Esophagus muscularis mucosa (tissue), 4 donors: ENCODE data around the gene OR2AG1. TPM values are rescaled to one million over a fixed set of nuclear protein-coding genes. Genes with fewer than 3 reads are reported as not detected.

Experiments
- DNase-seq: peaks from one replicate; pipeline ENCODE4 v3.0.0-alpha.2; 2017; ENCODE audit errors: extremely low spot score
- H3K27ac ChIP-seq, 4 donors: fragments of 200-600 bp; sonication (generic); replicated peaks in 1 of 4; 1 replicate in 3 of 4; 2 replicates in 1 of 4; pipeline ENCODE4 v1.5.1; 2016 to 2019; ENCODE audit warnings: mild to moderate bottlenecking in 1 of 4
- H3K27me3 ChIP-seq, 4 donors: fragments of 200-600 bp; sonication (generic); one replicate each; pipeline versions ENCODE4 v1.5.1 to v1.6.0; 2016 to 2019
- H3K36me3 ChIP-seq, 4 donors: fragments of 200-600 bp; sonication (generic); one replicate each; pipeline ENCODE4 v1.5.1; 2016 to 2019
- H3K4me1 ChIP-seq, 4 donors: fragments of 200-600 bp; sonication (generic); one replicate each; pipeline ENCODE4 v1.5.1; 2016 to 2019
- H3K4me3 ChIP-seq, 4 donors: fragments of 200-600 bp; sonication (generic); 1 replicate in 2 of 4; 2 replicates in 2 of 4; pipeline ENCODE4 v1.5.1; 2016 to 2019; ENCODE audit warnings: mild to moderate bottlenecking in 4 of 4, moderate library complexity in 1 of 4
- H3K9me3 ChIP-seq, 4 donors: fragments of 200-600 bp; sonication (generic); 1 replicate in 3 of 4; 2 replicates in 1 of 4; pipeline ENCODE4 v1.5.1; 2016 to 2019
- EP300 ChIP-seq: sonication (generic); formaldehyde crosslinking; IDR thresholded peaks from one replicate; pipeline ENCODE4 v1.6.1; 2017; ENCODE audit warnings: antibody characterized with exemption
- POLR2A ChIP-seq: fragments of 450-650 bp; IDR thresholded peaks from one replicate; pipeline ENCODE4 v1.6.1; 2017; ENCODE audit warnings: antibody characterized with exemption, moderate library complexity, mild to moderate bottlenecking, low read depth
- POLR2AphosphoS5 ChIP-seq, 2 donors: sonication (generic); formaldehyde crosslinking; IDR thresholded peaks; one replicate each; pipeline ENCODE4 v1.6.1; 2017; ENCODE audit warnings: antibody characterized with exemption in 2 of 2
- WGBS: methylation state at CpG from one replicate; pipeline ENCODE4 v1.1.5; 2018; 5-methylcytosine and 5-hydroxymethylcytosine counted together
- intact Hi-C: fragments of 100-400 bp; cut with DNase I; formaldehyde crosslinking; loops from one replicate; pipeline ENCODE4 v1.15.1; 2023
- total RNA-seq, 4 donors: library from RNA; depleted of rRNA; stranded (reverse); fragments of >200 nt; gene quantifications; one replicate each; pipeline versions ENCODE4 v1.1.0 to v1.2.1, GENCODE V29; 2016
- TF ChIP-seq, protein P1 (sequence below), 3 experiments: fragments of 200-600 bp in 2 of 3; fragments of 450-650 bp in 1 of 3; sonication (generic) in 2 of 3; IDR thresholded peaks; one replicate each; pipeline ENCODE4 v1.5.1; 2017 to 2019; ENCODE audit warnings: antibody characterized with exemption in 3 of 3, mild to moderate bottlenecking in 2 of 3, moderate library complexity in 1 of 3

Gene OR2AG1
- total RNA-seq, 4 donors from 2014 or later = not detected

DNA sequence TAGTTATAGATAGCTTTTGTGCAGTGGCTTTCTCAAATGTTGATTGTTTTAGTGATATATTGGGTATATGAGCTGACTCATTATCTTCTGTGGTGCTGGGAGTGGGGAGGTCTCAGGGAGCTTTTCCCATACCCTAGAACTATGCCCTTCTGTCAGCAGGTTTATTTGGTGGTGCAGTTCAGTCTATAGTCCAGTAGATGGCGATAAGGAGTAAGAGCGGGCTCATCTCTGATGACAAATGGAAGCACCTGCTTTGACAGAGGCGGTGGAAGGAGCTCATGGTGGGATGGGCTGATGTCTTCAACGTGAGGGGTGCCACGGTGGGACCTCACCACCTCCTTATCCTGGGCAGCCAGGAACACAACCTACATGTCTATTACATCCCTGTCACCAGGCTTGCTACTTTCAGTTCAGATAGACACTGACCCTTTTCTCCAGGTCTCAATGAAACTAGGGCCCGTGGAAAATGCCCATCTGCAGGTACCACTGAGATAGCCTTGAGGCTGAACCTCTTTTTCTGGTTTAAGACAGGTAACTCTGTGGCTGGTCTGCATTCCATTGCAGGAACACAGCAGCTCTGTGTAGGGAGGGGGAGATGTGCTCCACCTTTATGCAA lies 29.7 kb downstream of the OR2AG1 start:
- intact Hi-C loops = no loop called here
- H3K4me3 ChIP-seq = no peak overlapping the region
- H3K4me1 ChIP-seq = no peaks in the 10 kb centered on the region
- no peak for TF ChIP-seq POLR2A
- TF ChIP-seq, protein P1, sequence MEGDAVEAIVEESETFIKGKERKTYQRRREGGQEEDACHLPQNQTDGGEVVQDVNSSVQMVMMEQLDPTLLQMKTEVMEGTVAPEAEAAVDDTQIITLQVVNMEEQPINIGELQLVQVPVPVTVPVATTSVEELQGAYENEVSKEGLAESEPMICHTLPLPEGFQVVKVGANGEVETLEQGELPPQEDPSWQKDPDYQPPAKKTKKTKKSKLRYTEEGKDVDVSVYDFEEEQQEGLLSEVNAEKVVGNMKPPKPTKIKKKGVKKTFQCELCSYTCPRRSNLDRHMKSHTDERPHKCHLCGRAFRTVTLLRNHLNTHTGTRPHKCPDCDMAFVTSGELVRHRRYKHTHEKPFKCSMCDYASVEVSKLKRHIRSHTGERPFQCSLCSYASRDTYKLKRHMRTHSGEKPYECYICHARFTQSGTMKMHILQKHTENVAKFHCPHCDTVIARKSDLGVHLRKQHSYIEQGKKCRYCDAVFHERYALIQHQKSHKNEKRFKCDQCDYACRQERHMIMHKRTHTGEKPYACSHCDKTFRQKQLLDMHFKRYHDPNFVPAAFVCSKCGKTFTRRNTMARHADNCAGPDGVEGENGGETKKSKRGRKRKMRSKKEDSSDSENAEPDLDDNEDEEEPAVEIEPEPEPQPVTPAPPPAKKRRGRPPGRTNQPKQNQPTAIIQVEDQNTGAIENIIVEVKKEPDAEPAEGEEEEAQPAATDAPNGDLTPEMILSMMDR (IDR thresholded peaks at IDR 0.05) = peak; percentile 65 to 90 (median 74)
- no peaks in the 10 kb centered on the region for H3K36me3 ChIP-seq
- DNase-seq = no peak
- H3K27ac ChIP-seq = no peak overlapping the region
- H3K9me3 ChIP-seq = no peaks in the 10 kb centered on the region
- H3K27me3 ChIP-seq = peaks cover 0 to 26% (median 0%) of the 10 kb centered on the region in 4 donors
- 26% methylated on average over 6 of the region's 6 CpGs for WGBS

DNA sequence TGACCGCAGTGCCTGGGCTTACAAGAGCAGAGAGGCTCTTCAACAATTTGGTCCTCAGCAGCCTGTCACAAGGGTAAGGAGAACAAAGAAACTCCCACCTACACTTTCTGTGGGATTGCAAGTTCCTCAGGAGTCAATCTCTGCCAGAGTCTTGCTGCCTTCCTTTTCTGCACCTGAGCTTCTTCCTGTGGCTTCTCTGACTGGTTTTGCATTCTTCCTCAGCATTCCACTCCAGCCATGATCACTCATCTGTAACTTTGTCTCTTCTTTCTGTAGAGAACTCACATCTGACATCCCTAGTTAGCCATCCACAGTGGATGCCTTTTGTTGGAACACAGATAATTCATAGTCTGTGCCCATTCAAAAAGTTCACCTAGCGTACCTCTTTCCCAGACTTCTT lies 30.8 kb downstream of the OR2AG1 start:
- H3K9me3 ChIP-seq = no peaks in the 10 kb centered on the region
- no peaks in the 10 kb centered on the region for H3K36me3 ChIP-seq
- no peak for DNase-seq
- peaks cover 0 to 26% (median 0%) of the 10 kb centered on the region in 4 donors for H3K27me3 ChIP-seq
- no peak overlapping the region for H3K4me3 ChIP-seq
- no peak for TF ChIP-seq POLR2AphosphoS5 (IDR thresholded peaks at IDR 0.05)
- no peak for TF ChIP-seq EP300
- intact Hi-C loops = no loop called here
- no peaks in the 10 kb centered on the region for H3K4me1 ChIP-seq
- WGBS = 88% methylated on average over 1 of the region's 2 CpGs
- no peak overlapping the region for H3K27ac ChIP-seq

DNA sequence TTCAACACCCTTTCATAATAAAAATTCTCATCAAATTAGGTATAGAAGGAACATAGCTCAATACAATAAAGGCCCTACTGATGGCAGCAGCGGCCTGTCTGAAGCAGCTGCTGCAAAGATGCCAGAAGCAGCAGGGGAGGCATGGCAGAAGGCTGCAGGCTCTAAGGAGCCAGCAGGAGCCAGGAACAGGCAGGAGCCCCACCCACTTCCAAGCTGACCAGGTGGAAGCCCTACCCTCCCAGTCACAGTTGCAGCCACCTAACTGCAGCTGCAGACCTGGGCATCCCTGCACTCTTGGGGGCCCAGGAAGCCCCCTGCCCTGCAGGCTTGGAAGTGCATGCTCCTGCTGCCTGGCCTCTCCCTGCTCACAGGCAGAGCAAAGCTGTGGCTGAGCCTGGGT lies 34.9 kb downstream of the OR2AG1 start:
- TF ChIP-seq EP300 (no peak), POLR2A (no peak), POLR2AphosphoS5 (IDR thresholded peaks at IDR 0.05) (no peak)
- TF ChIP-seq, protein P1 (IDR thresholded peaks at IDR 0.05) = no peak
- no peak overlapping the region for H3K27ac ChIP-seq
- no peaks in the 10 kb centered on the region for H3K4me1 ChIP-seq
- 57% methylated on average over 1 of the region's 1 CpG for WGBS
- H3K4me3 ChIP-seq = no peak overlapping the region
- intact Hi-C loops = no loop called here
- no peaks in the 10 kb centered on the region for H3K9me3 ChIP-seq
- no peaks in the 10 kb centered on the region for H3K36me3 ChIP-seq
- H3K27me3 ChIP-seq = peaks cover 0 to 12% (median 0%) of the 10 kb centered on the region in 4 donors
- no peak for DNase-seq

DNA sequence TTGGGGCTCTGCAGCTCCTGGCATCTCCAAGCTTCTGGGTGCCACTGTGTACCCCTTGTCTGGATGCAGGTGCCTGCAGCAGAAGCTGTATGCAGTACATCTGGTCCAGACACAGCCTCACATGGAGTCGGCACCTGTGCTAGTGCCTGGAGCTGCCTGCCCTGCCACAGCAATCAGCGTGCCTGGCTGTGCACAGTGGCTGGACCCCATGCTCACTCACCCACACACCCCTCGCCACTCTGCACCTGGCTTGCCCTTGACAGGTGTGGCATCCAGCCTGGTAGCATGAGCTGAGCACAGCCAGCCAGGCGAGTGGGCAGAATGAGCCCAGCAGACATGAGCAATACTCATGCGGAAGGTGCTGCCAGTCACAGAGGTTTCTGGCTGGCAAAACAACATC lies 36.1 kb downstream of the OR2AG1 start:
- DNase-seq = no peak
- no peak for TF ChIP-seq EP300
- TF ChIP-seq, protein P1 (IDR thresholded peaks at IDR 0.05) = no peak
- TF ChIP-seq POLR2A = no peak
- TF ChIP-seq POLR2AphosphoS5 (IDR thresholded peaks at IDR 0.05) = no peak
- H3K27ac ChIP-seq = no peak overlapping the region
- no peaks in the 10 kb centered on the region for H3K27me3 ChIP-seq
- H3K4me1 ChIP-seq = no peaks in the 10 kb centered on the region
- no peaks in the 10 kb centered on the region for H3K36me3 ChIP-seq
- WGBS = 80% methylated on average over 5 of the region's 5 CpGs
- H3K4me3 ChIP-seq = no peak overlapping the region
- intact Hi-C loops = no loop called here
- no peaks in the 10 kb centered on the region for H3K9me3 ChIP-seq

DNA sequence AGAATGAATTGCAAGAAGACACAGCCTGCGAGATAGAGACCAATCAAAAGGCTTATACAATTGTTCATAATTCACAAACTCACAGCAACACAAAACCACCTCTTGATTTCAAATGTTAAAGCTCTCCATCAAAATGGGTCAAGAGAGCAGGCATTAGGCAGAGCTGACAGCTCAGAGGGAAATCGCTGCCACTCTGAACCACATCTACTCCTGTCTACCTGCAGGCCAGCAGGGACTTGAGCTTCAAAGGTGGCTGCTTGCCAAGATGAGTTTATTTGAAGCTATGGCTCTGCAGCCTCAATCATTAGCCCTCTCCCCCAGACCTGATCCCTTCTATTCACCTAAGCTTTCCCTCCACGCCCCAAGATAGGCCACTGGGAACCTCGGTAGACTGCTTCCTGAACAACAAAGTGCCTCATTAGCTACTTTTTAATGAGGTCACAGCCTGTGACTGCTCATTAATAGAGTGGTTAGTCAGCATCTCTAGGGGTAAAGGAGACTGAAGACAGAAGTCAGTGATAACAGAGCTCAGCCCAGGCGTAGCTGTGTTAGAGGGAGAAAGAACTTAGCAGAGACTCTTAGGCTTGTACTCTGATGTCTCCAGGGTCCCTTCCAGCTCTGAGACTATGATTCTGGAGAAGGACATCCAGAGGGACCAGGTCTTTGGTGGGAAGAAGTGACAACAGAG lies 41.5 kb downstream of the OR2AG1 start:
- TF ChIP-seq EP300 (no peak), POLR2A (no peak), POLR2AphosphoS5 (IDR thresholded peaks at IDR 0.05) (no peak)
- TF ChIP-seq, protein P1 (IDR thresholded peaks at IDR 0.05) = no peak
- intact Hi-C loops = no loop called here
- WGBS = 77% methylated on average over 5 of the region's 5 CpGs

More for the DNA sequence above, 41.5 kb downstream of the OR2AG1 start:
- Histone ChIP-seq H3K36me3 (no peaks in the 10 kb centered on the region), H3K27ac (no peak overlapping the region), H3K9me3 (no peaks in the 10 kb centered on the region), H3K27me3 (no peaks in the 10 kb centered on the region), H3K4me1 (no peaks in the 10 kb centered on the region), H3K4me3 (no peak overlapping the region)
- DNase-seq = no peak
